ENCODE data around the gene PSD4.

DNA sequence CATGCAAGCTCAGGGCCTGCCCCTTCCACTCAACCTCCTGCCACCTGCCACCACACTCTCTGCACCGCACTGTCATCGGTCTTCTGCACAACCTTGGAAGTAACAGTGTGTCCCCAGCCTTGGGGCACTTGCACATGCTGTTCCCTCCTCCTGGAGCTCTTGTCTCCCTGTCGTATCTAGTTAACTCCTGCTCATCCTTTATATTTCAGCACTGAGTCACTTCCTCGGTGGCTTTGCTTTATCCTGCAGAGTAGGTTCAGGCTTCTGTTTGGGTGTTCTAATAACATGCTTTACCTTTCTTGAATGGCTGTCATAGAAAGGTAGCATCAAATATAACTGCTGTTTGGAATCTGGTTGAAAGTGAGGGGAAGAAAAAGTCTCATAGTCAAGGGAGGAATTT is 79.7 kb downstream of the PSD4 start:
- no peak for TF ChIP-seq POLR2A (IDR thresholded peaks at IDR 0.05; ENCODE audit: low read depth, low read length)
- TF ChIP-seq TAF1 (IDR thresholded peaks at IDR 0.05; ENCODE audit: borderline replicate concordance, low read depth, low read length) = no peak
